ENCODE data around the gene ATXN7L2. TPM values are rescaled to one million over a fixed set of nuclear protein-coding genes. Genes with fewer than 3 reads are reported as not detected.
"Not testable (repeated sequence)": the region's sequence is repeated elsewhere in the genome, so short reads cannot be mapped to it uniquely, and the experiment has no call there.

ATXN7L2 gene
- total RNA-seq, 1 donor from 2014 or later = 15.6 TPM

- TF ChIP-seq, protein P1, sequence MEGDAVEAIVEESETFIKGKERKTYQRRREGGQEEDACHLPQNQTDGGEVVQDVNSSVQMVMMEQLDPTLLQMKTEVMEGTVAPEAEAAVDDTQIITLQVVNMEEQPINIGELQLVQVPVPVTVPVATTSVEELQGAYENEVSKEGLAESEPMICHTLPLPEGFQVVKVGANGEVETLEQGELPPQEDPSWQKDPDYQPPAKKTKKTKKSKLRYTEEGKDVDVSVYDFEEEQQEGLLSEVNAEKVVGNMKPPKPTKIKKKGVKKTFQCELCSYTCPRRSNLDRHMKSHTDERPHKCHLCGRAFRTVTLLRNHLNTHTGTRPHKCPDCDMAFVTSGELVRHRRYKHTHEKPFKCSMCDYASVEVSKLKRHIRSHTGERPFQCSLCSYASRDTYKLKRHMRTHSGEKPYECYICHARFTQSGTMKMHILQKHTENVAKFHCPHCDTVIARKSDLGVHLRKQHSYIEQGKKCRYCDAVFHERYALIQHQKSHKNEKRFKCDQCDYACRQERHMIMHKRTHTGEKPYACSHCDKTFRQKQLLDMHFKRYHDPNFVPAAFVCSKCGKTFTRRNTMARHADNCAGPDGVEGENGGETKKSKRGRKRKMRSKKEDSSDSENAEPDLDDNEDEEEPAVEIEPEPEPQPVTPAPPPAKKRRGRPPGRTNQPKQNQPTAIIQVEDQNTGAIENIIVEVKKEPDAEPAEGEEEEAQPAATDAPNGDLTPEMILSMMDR (conservative IDR thresholded peaks at IDR 0.05) = no peak
- no peaks in the 10 kb centered on the region for H3K36me3 Mint-ChIP-seq (ENCODE audit: low read depth)
- no peaks in the 10 kb centered on the region for H3K4me1 Mint-ChIP-seq
- no peaks in the 10 kb centered on the region for H3K9me3 Mint-ChIP-seq
- H3K4me3 Mint-ChIP-seq = no peak overlapping the region
- no peak for DNase-seq (ENCODE audit: low read depth, low spot score)
- H3K27me3 Mint-ChIP-seq (ENCODE audit: low read depth) = peaks cover 41% of the 10 kb centered on the region
- no peak overlapping the region for H3K27ac Mint-ChIP-seq (ENCODE audit: unreplicated experiment)
These were observed 39.4 kb upstream of the ATXN7L2 start for GRCh38 chr1:109444346-109444745.

DNA sequence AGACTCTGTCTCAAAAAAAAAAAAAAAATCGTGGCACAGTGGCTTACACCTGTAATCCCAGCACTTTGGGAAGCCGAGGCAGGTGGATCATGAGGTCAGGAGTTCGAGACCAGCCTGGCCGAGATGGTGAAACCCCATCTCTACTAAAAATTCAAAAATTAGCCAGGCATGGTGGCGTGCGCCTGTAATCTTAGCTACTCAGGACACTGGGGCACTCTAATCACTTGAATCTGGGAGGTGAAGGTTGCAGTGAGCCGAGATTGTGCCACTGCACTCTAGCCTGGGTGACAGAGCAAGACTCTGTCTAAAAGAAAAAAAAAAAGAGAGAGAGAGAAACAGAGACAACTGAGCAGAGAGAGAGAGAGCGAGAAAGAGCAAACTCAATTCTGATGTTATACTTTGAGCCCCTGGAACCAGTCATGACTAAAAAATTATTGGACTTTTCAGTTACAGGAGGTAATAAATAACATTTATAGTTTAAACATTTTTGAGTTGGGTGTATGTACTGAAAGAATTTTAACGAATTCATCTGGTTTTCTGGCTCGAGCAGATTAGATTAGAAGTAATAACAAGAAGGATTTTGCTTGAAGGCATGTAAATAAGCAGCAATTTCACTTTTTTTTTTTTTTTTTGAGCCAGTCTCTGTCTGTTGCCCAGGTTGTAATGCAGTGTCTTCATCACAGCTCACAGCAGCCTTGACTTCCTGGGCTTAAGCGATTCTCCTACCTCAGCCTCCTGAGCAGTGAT, 37.6 kb upstream of the ATXN7L2 start:
- H3K27ac Mint-ChIP-seq (ENCODE audit: unreplicated experiment); H3K9me3 Mint-ChIP-seq; H3K36me3 Mint-ChIP-seq (ENCODE audit: low read depth); H3K4me1 Mint-ChIP-seq; H3K4me3 Mint-ChIP-seq; DNase-seq (ENCODE audit: low read depth, low spot score): not testable (repeated sequence)
- H3K27me3 Mint-ChIP-seq (ENCODE audit: low read depth) = peaks cover 56% of the 10 kb centered on the region

DNA sequence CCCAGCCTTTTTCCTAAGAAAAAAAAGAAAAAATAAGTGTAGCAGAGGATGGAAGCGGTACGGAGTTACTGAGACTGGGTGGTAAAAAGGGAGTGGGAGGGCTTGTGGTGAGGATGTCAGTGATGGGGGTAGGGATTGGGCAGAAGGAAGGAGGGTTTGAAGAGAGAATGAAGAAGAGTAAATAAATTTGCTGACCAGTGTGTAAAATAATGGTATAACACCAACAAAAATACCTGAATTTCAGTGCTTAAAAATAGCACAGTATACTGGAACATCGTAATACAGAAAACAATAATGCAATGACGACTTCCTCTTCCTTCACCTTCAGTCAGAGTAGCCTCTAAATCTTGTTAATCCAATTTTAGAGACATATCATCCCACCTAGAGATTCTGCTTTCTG, 36.2 kb upstream of the ATXN7L2 start:
- TF ChIP-seq, protein P1 (conservative IDR thresholded peaks at IDR 0.05) = no peak
- Mint-ChIP-seq H3K27me3 (ENCODE audit: low read depth) (peaks cover 59% of the 10 kb centered on the region), H3K27ac (ENCODE audit: unreplicated experiment) (no peak overlapping the region), H3K4me3 (no peak overlapping the region), H3K9me3 (peaks cover 2% of the 10 kb centered on the region), H3K4me1 (no peaks in the 10 kb centered on the region), H3K36me3 (ENCODE audit: low read depth) (no peaks in the 10 kb centered on the region)
- no peak for DNase-seq (ENCODE audit: low read depth, low spot score)

DNA sequence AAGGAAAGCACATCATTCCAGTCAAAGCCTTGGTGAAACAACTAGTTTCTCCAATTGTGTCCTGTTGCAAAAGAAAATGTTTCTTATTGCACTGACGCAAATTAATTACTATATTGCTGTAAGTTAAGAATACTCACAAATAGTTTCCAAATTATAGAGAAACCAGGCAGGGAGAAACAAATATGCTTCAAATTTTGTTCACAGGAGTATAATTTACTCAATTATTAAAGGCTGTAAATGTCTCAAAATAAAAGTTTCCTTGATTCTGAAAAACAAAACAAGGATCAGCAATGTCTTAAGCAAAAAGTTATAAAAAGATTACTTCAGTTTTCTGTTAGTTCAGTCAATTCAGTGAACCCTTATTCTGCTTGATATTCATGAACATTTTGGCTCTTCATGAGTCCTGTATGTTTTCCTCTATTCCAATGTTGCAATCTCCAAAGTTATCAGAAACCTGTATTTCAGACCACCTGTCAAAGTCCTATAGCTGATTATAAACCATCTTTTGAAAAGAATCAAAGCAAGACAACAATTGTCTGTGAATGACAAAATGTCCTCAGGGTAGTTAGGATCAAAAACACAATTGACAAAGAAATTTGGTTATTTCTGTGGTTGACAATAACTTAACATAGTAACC, 29.1 kb upstream of the ATXN7L2 start:
- TF ChIP-seq, protein P1 (conservative IDR thresholded peaks at IDR 0.05) = no peak
- Mint-ChIP-seq H3K4me1 (no peaks in the 10 kb centered on the region), H3K9me3 (peaks cover 15% of the 10 kb centered on the region), H3K27ac (ENCODE audit: unreplicated experiment) (no peak overlapping the region), H3K27me3 (ENCODE audit: low read depth) (peaks cover 41% of the 10 kb centered on the region), H3K36me3 (ENCODE audit: low read depth) (peaks cover 17% of the 10 kb centered on the region), H3K4me3 (no peak overlapping the region)
- no peak for DNase-seq (ENCODE audit: low read depth, low spot score)

GRCh38 chr1:109457819-109458218, 25.9 kb upstream of the ATXN7L2 start:
- Mint-ChIP-seq H3K27ac (ENCODE audit: unreplicated experiment) (no peak overlapping the region), H3K9me3 (peaks cover 13% of the 10 kb centered on the region), H3K36me3 (ENCODE audit: low read depth) (peaks cover 17% of the 10 kb centered on the region), H3K4me1 (no peaks in the 10 kb centered on the region), H3K4me3 (no peak overlapping the region), H3K27me3 (ENCODE audit: low read depth) (peaks cover 57% of the 10 kb centered on the region)
- TF ChIP-seq, protein P1 (conservative IDR thresholded peaks at IDR 0.05) = no peak
- no peak for DNase-seq (ENCODE audit: low read depth, low spot score)

DNA sequence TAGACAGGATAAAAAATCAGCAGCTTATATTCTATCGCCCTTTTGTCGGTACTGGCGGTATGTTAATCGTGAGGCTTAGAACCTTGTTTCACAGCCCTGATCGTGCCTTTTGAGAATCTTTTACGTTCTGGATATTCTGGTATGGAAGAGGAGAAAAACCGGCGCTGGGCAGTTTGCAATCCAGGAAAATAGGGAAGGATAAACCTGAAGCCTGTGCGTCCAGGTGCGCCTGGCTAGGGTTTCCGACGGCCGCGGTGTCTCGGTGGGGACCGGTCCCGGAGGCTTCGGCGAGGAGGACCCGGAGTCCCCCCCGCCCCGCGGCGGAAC, 17.6 kb upstream of the ATXN7L2 start:
- Mint-ChIP-seq H3K4me1 (peaks cover 8% of the 10 kb centered on the region), H3K4me3 (peak overlapping the region; percentile 73), H3K9me3 (no peaks in the 10 kb centered on the region), H3K36me3 (ENCODE audit: low read depth) (no peaks in the 10 kb centered on the region), H3K27me3 (ENCODE audit: low read depth) (peaks cover 100% of the 10 kb centered on the region), H3K27ac (ENCODE audit: unreplicated experiment) (no peak overlapping the region)
- TF ChIP-seq, protein P1 (conservative IDR thresholded peaks at IDR 0.05) = no peak
- DNase-seq (ENCODE audit: low read depth, low spot score) = no peak

Measured in neural crest cell (in vitro differentiated cells).